ENCODE measurements around the gene SDCBP2. TPM values are rescaled to one million over a fixed set of nuclear protein-coding genes. Genes with fewer than 3 reads are reported as not detected.

Gene SDCBP2
- total RNA-seq, 4 donors from 2014 or later = 132 to 427 (median 300) TPM

DNA sequence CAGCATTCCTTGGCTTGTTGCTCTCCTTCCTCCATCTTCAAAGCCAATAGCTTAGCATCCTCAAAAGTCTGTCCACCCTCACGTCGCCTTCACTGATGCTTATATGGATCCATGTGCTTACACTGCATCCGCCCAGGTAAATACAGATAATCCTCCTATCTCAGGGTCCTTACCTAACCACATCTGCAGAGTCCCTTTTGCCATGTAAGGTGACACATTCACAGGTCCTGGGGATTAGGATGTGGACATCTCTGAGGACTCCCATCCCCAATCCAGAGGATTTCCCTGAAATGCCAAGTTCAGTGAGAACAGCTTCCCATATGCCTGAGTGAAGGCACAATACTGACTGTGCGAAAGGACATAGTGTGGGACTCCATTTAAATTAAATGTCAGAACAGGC, 38.5 kb upstream of the SDCBP2 start:
- H3K27me3 ChIP-seq = no peaks in the 10 kb centered on the region
- WGBS, 2 donors (ENCODE audit: low coverage in 1 of 2) = 99% methylated on average over 4 of the region's 4 CpGs; no CpG with 5 or more reads in 1 of the 2 donors
- in situ Hi-C loops (cut with MboI; ENCODE audit: low pct_ligation_motif_present in 1 of 4, low pct_unique_long_range_greater_than_20kb in 1 of 4, low sequenced_read_pairs in 3 of 4) = no loop called here

DNA sequence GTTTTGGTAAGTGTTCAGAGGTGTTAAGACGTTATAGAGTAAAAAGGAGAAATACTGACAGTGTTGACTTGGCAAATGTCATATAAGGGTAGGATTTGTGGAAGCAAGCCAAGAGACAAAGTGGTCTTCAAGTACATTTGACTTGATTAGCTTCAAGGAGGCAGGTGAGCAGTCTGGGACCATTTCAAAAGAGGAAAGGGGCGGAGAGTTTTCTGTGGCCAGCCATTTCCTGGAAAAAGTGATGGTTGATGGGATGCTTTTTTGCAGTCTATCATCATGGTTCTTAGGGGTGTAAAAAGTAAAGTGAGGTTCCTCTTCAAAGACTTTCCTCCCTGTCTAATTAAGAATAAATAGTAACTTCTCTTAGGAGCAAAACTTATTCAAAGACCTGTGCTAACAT, 35.2 kb upstream of the SDCBP2 start:
- intact Hi-C loops (cut with DNase I; ENCODE audit: low total_unique reads) (no loop called here), in situ Hi-C loops (cut with MboI; ENCODE audit: low pct_ligation_motif_present in 1 of 4, low pct_unique_long_range_greater_than_20kb in 1 of 4, low sequenced_read_pairs in 3 of 4) (no loop called here)
- WGBS, 2 donors (ENCODE audit: low coverage in 1 of 2) = 40 to 63% methylated on average over 2 of the region's 2 CpGs
- Histone ChIP-seq H3K27me3 (no peaks in the 10 kb centered on the region), H3K9me3 (no peaks in the 10 kb centered on the region), H3K4me1 (peaks cover 0 to 26% (median 12%) of the 10 kb centered on the region in 4 donors), H3K36me3 (no peaks in the 10 kb centered on the region), H3K4me3 (no peak overlapping the region), H3K27ac (peak overlapping the region in 2 of 4 donors; percentile 18 to 26)
- TF ChIP-seq POLR2A (IDR thresholded peaks at IDR 0.05) (no peak), POLR2AphosphoS5 (IDR thresholded peaks at IDR 0.05) (no peak), EP300 (IDR thresholded peaks at IDR 0.05; ENCODE audit: low read depth) (no peak)
- TF ChIP-seq, protein P1, sequence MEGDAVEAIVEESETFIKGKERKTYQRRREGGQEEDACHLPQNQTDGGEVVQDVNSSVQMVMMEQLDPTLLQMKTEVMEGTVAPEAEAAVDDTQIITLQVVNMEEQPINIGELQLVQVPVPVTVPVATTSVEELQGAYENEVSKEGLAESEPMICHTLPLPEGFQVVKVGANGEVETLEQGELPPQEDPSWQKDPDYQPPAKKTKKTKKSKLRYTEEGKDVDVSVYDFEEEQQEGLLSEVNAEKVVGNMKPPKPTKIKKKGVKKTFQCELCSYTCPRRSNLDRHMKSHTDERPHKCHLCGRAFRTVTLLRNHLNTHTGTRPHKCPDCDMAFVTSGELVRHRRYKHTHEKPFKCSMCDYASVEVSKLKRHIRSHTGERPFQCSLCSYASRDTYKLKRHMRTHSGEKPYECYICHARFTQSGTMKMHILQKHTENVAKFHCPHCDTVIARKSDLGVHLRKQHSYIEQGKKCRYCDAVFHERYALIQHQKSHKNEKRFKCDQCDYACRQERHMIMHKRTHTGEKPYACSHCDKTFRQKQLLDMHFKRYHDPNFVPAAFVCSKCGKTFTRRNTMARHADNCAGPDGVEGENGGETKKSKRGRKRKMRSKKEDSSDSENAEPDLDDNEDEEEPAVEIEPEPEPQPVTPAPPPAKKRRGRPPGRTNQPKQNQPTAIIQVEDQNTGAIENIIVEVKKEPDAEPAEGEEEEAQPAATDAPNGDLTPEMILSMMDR (IDR thresholded peaks at IDR 0.05) = no peak
- DNase-seq = no peak

More for the DNA sequence above, 38.5 kb upstream of the SDCBP2 start:
- no peak overlapping the region for H3K27ac ChIP-seq
- TF ChIP-seq POLR2AphosphoS5 (IDR thresholded peaks at IDR 0.05) = no peak
- H3K9me3 ChIP-seq = no peaks in the 10 kb centered on the region
- H3K36me3 ChIP-seq = no peaks in the 10 kb centered on the region
- H3K4me3 ChIP-seq = no peak overlapping the region
- no peak for DNase-seq
- peaks cover 0 to 52% (median 32%) of the 10 kb centered on the region in 4 donors for H3K4me1 ChIP-seq
- intact Hi-C loops (cut with DNase I; ENCODE audit: low total_unique reads) = no loop called here

DNA sequence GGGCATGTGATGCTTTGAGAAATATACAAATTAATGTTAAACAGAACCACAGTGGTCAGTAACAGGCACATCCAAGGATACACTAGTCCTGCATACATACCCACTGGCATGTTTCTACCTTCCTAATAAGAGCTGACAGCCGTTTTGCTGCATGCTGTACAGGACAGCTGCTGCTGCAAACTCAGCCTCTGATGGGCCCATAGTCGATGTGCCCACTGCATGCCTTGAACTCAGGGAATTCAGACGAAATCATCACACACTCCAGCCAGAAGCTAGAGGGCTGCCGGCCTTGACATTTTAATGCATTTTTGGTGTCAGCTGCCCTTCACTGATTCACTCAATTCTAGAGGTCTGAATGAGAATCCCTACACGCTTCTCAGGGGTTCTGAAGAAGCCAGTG, 34.6 kb upstream of the SDCBP2 start:
- intact Hi-C loops (cut with DNase I; ENCODE audit: low total_unique reads) = no loop called here
- Histone ChIP-seq H3K27me3 (no peaks in the 10 kb centered on the region), H3K9me3 (no peaks in the 10 kb centered on the region), H3K36me3 (no peaks in the 10 kb centered on the region), H3K4me1 (peaks cover 0 to 21% (median 7%) of the 10 kb centered on the region in 4 donors), H3K4me3 (no peak overlapping the region), H3K27ac (no peak overlapping the region)
- in situ Hi-C loops (cut with MboI; ENCODE audit: low pct_ligation_motif_present in 1 of 4, low pct_unique_long_range_greater_than_20kb in 1 of 4, low sequenced_read_pairs in 3 of 4) = no loop called here
- WGBS, 2 donors (ENCODE audit: low coverage in 1 of 2) = 98 to 100% methylated on average over 2 to 5 of the region's 5 CpGs
- TF ChIP-seq POLR2A (IDR thresholded peaks at IDR 0.05) (no peak), POLR2AphosphoS5 (IDR thresholded peaks at IDR 0.05) (no peak)
- TF ChIP-seq, protein P1 (IDR thresholded peaks at IDR 0.05) = no peak
- DNase-seq = no peak

DNA sequence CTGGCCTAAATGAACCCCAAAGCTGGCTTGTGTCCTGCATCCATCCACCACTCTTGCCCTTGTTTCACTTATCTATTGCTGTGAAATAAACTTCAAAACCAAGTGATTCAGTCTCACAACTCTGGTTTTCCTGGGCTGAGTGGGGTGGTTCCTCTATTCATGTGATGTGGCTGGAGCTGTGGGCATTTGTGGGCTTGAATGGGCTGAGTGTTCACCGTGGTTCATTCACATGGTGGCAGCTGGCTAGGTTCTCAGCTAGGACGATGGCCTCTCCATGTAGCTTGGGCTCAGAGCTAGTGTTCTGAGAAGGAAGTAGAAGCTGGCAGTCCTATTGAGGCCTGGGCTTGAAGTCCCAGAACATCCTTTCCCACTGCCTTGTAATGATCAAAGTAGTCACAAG, 33.5 kb upstream of the SDCBP2 start:
- 79% methylated on average over 2 of the region's 2 CpGs; no CpG with 5 or more reads in 1 of the 2 donors for WGBS, 2 donors (ENCODE audit: low coverage in 1 of 2)
- intact Hi-C loops (cut with DNase I; ENCODE audit: low total_unique reads) = no loop called here

More for the DNA sequence above, 33.5 kb upstream of the SDCBP2 start:
- H3K27ac ChIP-seq = no peak overlapping the region
- H3K27me3 ChIP-seq = no peaks in the 10 kb centered on the region
- no peaks in the 10 kb centered on the region for H3K9me3 ChIP-seq
- peaks cover 0 to 16% (median 3%) of the 10 kb centered on the region in 4 donors for H3K4me1 ChIP-seq
- in situ Hi-C loops (cut with MboI; ENCODE audit: low pct_ligation_motif_present in 1 of 4, low pct_unique_long_range_greater_than_20kb in 1 of 4, low sequenced_read_pairs in 3 of 4) = no loop called here
- no peak for TF ChIP-seq EP300 (IDR thresholded peaks at IDR 0.05; ENCODE audit: low read depth)
- TF ChIP-seq, protein P1 (IDR thresholded peaks at IDR 0.05) = no peak
- no peak for TF ChIP-seq POLR2AphosphoS5 (IDR thresholded peaks at IDR 0.05)
- TF ChIP-seq POLR2A (IDR thresholded peaks at IDR 0.05) = no peak
- no peak for DNase-seq
- no peaks in the 10 kb centered on the region for H3K36me3 ChIP-seq
- H3K4me3 ChIP-seq = no peak overlapping the region
